GM20000 (cell line): Measurements from ENCODE around the gene OGFOD2.

Experiments used
- DNase-seq: peaks from one replicate; pipeline ENCODE4 v3.0.0; 2012; ENCODE audit warnings: low spot score
- CTCF ChIP-seq: IDR thresholded peaks from 2 replicates; pipeline ENCODE4 v1.5.1; 2012; ENCODE audit warnings: mild to moderate bottlenecking, control low read depth; ENCODE audit errors: extremely low read depth, missing control alignments

The OGFOD2 gene

GRCh38 chr12:123001464-123001863 lies 26.4 kb downstream of the OGFOD2 start:
- no peak for DNase-seq
- TF ChIP-seq CTCF = no peak

GRCh38 chr12:123003257-123003656 lies 28.2 kb downstream of the OGFOD2 start:
- no peak for DNase-seq
- no peak for TF ChIP-seq CTCF

GRCh38 chr12:123004287-123004686 lies 29.2 kb downstream of the OGFOD2 start:
- DNase-seq = no peak
- no peak for TF ChIP-seq CTCF

- DNase-seq = no peak
- no peak for TF ChIP-seq CTCF
Measured at GRCh38 chr12:123005081-123005626, 30.1 kb downstream of the OGFOD2 start.

GRCh38 chr12:123006977-123007376 lies 31.9 kb downstream of the OGFOD2 start:
- no peak for TF ChIP-seq CTCF
- no peak for DNase-seq

- TF ChIP-seq CTCF = no peak
- no peak for DNase-seq
Measured at GRCh38 chr12:123010110-123010509, 35.1 kb downstream of the OGFOD2 start.

- TF ChIP-seq CTCF = no peak
- no peak for DNase-seq
Measured at GRCh38 chr12:123010681-123011080, 35.6 kb downstream of the OGFOD2 start.
